Effector memory CD4-positive, alpha-beta T cell (primary cell): ENCODE data around the gene ZMPSTE24.
"Not testable (repeated sequence)": the region's sequence is repeated elsewhere in the genome, so short reads cannot be mapped to it uniquely, and the experiment has no call there.

Source experiments
- DNase-seq, 3 donors: peaks; one replicate each; pipeline ENCODE4 v3.0.0-alpha.2; 2020
- H3K27ac ChIP-seq: 2 replicates; pipeline ENCODE4 v1.7.0; 2013; ENCODE audit warnings: mild to moderate bottlenecking, low read length, moderate library complexity; ENCODE audit not compliant: insufficient read depth, poor library complexity, severe bottlenecking
- H3K27me3 ChIP-seq: replicated peaks from 2 replicates; pipeline ENCODE4 v1.7.0; 2013; ENCODE audit warnings: mild to moderate bottlenecking, low read length; ENCODE audit not compliant: insufficient read depth, control insufficient read depth, poor library complexity, severe bottlenecking
- H3K36me3 ChIP-seq: 2 replicates; pipeline ENCODE4 v1.7.0; 2013; ENCODE audit warnings: mild to moderate bottlenecking, low read length, moderate library complexity; ENCODE audit not compliant: control insufficient read depth, insufficient read depth
- H3K4me1 ChIP-seq: 2 replicates; pipeline ENCODE4 v1.7.0; 2013; ENCODE audit warnings: low read length, mild to moderate bottlenecking; ENCODE audit not compliant: control insufficient read depth, insufficient read depth, poor library complexity, severe bottlenecking
- H3K4me3 ChIP-seq: 2 replicates; pipeline ENCODE4 v1.7.0; 2013; ENCODE audit warnings: low read length, low read depth, mild to moderate bottlenecking; ENCODE audit not compliant: insufficient read depth, poor library complexity, severe bottlenecking
- H3K9me3 ChIP-seq: 2 replicates; pipeline ENCODE4 v1.7.0; 2013; ENCODE audit warnings: mild to moderate bottlenecking, low read length, moderate library complexity; ENCODE audit not compliant: control insufficient read depth
- total RNA-seq, 3 donors: gene quantifications; one replicate each; lab custom pipeline; 2026; lab: John Stamatoyannopoulos, UW

Gene ZMPSTE24
- total RNA-seq: 16.8 to 23.7 (median 20.3) reads per million in 3 donors

GRCh38 chr1:40257688-40258444, at the start of gene ZMPSTE24:
ZMPSTE24 (plus strand) TSS chr1:40258236; CDS start chr1:40258272, 36 bp downstream.
- Histone ChIP-seq H3K27ac (peak within 1 kb of the TSS; percentile 99), H3K27me3 (no peaks in the 10 kb centered on the region), H3K36me3 (peaks cover 22% of the 10 kb centered on the region), H3K4me1 (peaks cover 3% of the 10 kb centered on the region), H3K4me3 (peak within 1 kb of the TSS; percentile 91), H3K9me3 (no peaks in the 10 kb centered on the region)
- DNase-seq: peak; percentile 95

- Histone ChIP-seq H3K9me3 (no peaks in the 10 kb centered on the region), H3K4me3 (no peak overlapping the region), H3K27me3 (no peaks in the 10 kb centered on the region), H3K4me1 (no peaks in the 10 kb centered on the region), H3K36me3 (peaks cover 31% of the 10 kb centered on the region), H3K27ac (no peak overlapping the region)
- DNase-seq: no peak
These were observed 47.4 kb upstream of the ZMPSTE24 start for GRCh38 chr1:40210511-40211204.

DNA sequence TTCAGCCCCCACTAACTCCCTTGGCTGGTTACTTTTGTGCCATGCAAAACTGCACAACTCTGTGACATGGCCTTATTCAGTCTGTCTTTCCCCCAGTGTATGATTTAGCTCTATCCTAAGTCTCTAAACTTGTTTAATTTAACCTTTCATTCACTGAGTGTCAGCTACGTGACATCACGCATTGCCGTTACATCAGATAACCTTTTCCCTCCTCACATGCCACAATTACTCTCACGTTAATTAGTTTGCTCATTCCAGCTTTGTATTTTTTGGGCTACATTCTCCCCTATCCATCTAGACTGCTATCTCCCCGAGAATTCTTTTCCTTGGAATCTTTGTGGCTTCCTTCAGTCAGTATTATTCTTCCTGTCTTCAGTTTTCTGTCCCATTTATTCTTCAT, 39.7 kb upstream of the ZMPSTE24 start:
- no peak for DNase-seq
- H3K4me1 ChIP-seq: no peaks in the 10 kb centered on the region
- no peak overlapping the region for H3K4me3 ChIP-seq
- no peaks in the 10 kb centered on the region for H3K9me3 ChIP-seq
- no peak overlapping the region for H3K27ac ChIP-seq
- H3K36me3 ChIP-seq: no peaks in the 10 kb centered on the region
- no peaks in the 10 kb centered on the region for H3K27me3 ChIP-seq

DNA sequence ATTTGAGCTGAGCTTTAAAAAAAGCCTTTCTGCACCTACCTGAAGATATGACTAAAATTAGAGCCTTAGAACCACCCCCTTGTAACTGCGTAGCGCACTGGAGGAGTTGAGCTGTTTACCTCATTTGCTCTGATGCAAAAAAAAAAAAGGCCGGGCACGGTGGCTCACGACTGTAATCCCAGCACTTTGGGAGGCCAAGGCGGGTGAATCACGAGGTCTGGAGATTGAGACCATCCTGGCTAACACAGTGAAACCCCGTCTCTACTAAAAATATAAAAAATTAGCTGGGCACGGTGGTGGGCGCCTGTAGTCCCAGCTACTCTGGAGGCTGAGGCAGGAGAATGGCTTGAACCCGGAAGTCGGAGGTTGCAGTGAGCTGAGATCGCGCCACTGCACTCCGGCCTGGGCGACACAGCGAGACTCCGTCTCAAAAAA, 36.5 kb upstream of the ZMPSTE24 start:
- not testable (repeated sequence) for H3K27ac ChIP-seq, H3K9me3 ChIP-seq, DNase-seq, H3K4me3 ChIP-seq, H3K36me3 ChIP-seq, H3K4me1 ChIP-seq, H3K27me3 ChIP-seq

DNA sequence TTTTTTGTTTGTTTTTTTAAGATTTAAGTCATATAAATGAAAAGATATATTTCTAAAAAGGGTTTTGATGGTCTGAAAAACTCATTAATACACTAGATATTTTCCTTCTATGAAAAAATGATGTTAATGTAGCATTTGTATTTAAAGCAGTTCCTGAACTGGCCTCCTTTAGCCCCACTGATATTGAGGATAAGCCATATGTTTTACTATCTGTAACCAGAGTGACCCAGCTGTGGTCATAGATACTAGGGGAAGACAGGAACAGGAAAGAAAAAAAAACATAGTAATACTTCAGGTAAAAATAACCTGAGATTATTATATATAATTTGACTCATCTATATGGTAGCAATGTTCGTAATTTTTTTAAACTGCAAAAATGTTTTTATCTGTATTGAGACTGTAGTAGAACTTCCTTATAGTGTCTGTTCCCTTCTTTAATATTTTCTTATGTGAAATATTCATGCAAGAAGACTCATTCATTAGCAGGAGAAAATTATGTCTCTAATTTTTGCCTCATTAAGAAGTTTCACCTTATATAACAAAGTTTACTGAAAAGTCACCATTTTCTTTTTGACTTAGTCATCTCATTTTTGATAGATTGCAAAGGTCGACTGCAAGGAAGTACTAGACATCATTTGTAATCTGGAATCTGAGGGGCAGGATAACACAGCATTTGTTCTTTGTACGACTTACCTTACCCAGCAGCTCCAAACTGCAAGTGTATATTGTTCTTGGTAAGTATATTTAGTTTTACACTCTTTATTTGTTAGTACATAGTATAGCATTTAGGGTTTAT, 35.9 kb upstream of the ZMPSTE24 start:
- Histone ChIP-seq H3K36me3 (no peaks in the 10 kb centered on the region), H3K4me1 (no peaks in the 10 kb centered on the region), H3K4me3 (no peak overlapping the region), H3K9me3 (no peaks in the 10 kb centered on the region), H3K27ac (no peak overlapping the region), H3K27me3 (no peaks in the 10 kb centered on the region)
- DNase-seq: no peak

- Histone ChIP-seq H3K36me3 (peaks cover 6% of the 10 kb centered on the region), H3K27me3 (no peaks in the 10 kb centered on the region), H3K27ac (no peak overlapping the region), H3K4me3 (no peak overlapping the region), H3K9me3 (no peaks in the 10 kb centered on the region), H3K4me1 (no peaks in the 10 kb centered on the region)
- DNase-seq: no peak
These were observed 34.0 kb upstream of the ZMPSTE24 start for GRCh38 chr1:40224040-40224439.

- no peak overlapping the region for H3K27ac ChIP-seq
- H3K9me3 ChIP-seq: no peaks in the 10 kb centered on the region
- H3K36me3 ChIP-seq: peaks cover 13% of the 10 kb centered on the region
- no peak overlapping the region for H3K4me3 ChIP-seq
- no peaks in the 10 kb centered on the region for H3K4me1 ChIP-seq
- no peak for DNase-seq
- H3K27me3 ChIP-seq: no peaks in the 10 kb centered on the region
These were observed 31.8 kb upstream of the ZMPSTE24 start for GRCh38 chr1:40226192-40226591.

GRCh38 chr1:40232444-40232843, 25.6 kb upstream of the ZMPSTE24 start:
- Histone ChIP-seq H3K4me1 (no peaks in the 10 kb centered on the region), H3K36me3 (peaks cover 60% of the 10 kb centered on the region), H3K9me3 (no peaks in the 10 kb centered on the region), H3K27me3 (no peaks in the 10 kb centered on the region), H3K27ac (no peak overlapping the region), H3K4me3 (no peak overlapping the region)
- peak in 1 of 3 donors; percentile 17 for DNase-seq

DNA sequence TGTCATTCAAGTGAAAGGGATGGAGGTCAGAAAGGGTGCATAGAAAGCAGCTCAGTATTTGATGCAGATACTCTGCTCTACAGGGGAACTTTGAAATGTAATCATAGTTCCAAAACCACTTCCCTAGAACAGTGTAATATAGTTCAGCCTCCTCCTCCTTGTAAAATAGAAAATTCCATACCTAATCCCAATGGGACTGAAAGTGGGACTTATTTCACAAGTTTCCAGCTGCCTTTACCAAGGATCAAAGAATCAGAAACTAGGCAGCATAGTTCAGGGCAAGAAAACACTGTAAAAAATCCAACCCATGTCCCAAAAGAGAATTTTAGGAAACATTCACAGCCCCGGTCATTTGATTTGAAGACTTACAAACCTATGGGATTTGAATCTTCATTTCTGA, 18.4 kb upstream of the ZMPSTE24 start:
- no peaks in the 10 kb centered on the region for H3K9me3 ChIP-seq
- H3K27ac ChIP-seq: no peak overlapping the region
- peaks cover 6% of the 10 kb centered on the region for H3K4me1 ChIP-seq
- H3K27me3 ChIP-seq: no peaks in the 10 kb centered on the region
- no peak overlapping the region for H3K4me3 ChIP-seq
- peaks cover 28% of the 10 kb centered on the region for H3K36me3 ChIP-seq
- no peak for DNase-seq
